Measurements from ENCODE around the gene SORBS1.

SORBS1 gene

DNA sequence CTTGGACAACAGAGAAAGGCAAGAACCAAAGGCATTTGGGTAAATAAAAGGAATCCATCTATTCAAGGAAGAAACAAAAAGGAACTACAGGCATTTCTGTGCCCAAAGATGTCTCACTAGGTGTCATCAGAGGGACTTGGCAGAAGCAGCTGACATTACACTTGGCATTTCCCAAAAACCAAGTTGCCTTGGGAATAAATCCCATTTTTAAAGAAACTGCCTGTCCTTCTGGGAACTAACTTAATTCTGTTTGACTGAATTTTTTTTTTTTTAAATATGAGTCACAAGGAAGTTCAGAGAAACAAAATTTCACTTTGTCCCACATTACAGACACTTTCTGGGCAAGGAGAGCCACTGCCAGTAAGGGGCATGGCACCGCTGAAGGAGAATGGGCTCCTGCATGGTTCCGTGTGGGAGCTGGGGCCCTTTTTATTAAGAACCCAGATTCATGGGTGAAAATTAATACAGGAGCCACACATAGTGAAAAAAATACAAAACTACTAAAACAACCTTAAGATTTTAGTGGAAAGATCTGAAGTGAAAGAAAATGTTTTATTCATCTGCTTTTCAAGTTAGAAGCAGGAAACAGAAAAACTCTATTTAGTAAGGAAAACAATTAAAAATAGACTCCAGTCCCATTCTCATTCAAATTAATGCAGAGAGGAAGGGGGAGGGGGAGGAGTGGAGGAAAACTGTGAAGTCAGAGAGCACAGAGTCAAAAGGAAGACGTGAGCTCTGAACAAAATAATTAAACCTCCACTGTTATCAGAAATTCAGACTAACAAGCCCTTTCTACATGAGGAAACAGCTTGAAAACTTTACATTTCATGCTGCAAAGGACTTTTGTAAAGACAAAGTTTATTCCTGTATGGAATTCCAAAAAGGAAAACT, 151.9 kb downstream of the SORBS1 start:
- DNase-seq (ENCODE audit: low spot score): no peak

DNA sequence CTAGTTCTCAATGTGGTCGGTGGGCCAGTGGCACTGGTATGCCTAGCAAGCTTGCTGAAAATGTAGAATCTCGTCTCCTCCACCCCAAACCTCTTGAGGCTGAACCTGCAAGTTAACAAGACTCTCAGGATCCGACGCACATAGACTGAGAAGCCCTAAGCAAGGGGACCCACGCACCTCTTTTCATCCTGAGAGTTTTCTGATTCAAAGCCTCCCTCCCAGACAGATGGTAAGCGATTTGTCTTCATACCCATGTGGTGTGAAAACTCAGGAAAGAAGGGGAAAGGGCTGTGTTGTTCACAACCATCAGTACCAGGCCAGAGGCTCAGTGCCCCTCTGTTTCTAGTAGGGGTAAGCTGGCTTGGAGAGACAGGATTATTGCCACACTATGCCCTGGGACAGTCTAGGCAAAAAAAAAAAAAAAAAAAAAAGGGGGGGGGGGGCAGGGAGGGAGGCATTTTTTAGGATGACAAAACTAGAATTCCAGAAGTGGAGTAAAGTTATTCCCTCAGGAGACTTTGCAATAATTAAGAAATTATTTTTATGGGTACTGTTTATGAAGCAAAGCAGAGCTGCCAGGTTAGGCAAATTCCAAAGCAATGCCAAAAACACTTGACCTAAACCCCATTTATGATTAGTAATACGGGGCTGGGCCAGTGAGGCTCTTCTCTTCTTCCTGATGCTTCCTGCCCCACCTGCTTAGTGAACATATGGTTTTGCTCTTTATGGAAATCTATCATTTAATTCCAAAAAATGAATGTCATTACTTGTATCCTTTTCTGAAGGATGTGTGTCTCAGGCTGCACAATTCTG, 152.8 kb downstream of the SORBS1 start:
- no peak for DNase-seq (ENCODE audit: low spot score)

DNA sequence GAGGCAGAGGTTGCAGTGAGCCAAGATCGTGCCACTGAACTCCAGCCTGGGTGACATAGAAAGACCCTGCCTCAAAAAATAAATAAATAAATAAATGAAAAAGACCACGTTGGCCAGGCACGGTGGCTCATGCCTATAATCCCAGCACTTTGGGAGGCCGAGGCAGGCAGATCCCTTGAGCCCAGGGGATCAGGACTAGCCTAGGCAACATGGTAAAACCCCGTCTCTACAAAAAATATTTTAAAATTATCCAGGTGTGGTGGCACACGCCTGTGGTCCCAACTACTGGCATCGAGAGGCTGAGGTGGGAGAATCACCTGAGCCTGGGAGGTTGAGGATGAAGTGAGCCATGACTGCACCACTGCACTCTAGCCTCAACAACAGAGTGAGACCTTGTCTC, 153.6 kb downstream of the SORBS1 start:
- DNase-seq (ENCODE audit: low spot score): no peak

DNA sequence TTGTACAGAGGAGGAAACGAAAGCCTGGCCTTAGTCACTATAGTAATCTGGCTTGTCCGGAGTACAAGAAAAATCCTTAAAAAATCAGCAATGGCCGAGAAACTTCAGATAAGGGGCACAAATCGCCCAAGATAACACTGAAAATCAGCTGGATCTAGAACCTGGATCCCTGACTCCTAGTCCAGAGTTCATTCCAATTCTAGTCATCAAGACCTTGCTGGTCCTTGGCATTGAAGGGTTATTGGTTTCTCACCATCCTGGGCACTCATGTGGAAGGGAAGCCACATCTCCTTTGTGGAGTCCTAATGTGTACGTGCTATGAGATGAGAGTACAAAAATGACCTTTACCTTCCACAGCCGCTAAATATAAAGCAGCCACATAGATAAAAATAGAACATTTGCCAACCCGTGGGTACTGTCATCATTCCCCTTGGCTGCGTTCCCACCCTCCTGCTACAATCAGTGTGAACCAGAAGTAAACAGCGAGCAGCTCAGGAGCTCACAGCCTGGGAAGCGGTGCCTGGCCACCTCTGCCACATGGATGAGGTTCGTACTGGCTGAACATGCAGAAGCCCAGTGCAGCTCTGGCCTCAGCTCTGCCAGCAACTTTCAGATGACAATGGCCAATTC, 154.4 kb downstream of the SORBS1 start:
- DNase-seq (ENCODE audit: low spot score): no peak

DNA sequence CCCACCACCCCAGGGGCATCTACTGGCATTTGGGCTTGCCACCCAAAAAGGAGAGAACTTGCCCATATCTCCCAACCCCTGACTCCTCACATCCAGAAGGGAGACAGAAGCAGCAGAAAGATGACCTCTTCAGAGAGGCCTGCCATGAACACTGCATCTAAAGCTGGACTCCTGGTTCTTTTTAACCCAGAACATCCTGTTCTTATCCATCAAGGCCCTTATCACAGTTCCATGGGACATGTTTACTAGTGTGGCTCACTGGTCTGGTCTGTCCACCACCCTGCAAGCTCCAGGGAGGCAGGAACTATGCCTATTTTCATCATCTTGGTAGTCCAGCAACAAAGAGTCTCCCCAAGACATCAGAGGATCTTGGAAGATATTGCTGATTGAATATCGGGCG, 155.5 kb downstream of the SORBS1 start:
- DNase-seq (ENCODE audit: low spot score): no peak

DNA sequence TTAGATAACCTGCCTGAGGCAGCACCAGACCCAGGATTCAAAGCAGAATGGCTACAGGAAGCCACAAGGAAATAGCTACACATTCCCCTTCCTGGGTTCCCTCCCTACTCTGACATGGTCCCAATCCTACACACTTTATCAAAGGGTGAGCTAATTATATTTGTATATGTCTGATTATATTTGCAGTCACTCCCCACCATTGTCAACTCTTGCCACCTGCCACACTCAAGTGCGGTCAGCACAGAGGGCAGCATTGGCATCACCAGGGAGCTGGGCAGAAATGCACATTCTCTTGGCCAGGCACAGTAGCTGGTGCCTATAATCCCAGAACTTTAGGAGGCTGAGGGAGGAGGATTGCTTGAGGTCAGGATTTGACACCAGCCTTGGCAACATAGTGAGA, 156.3 kb downstream of the SORBS1 start:
- no peak for DNase-seq (ENCODE audit: low spot score)

DNA sequence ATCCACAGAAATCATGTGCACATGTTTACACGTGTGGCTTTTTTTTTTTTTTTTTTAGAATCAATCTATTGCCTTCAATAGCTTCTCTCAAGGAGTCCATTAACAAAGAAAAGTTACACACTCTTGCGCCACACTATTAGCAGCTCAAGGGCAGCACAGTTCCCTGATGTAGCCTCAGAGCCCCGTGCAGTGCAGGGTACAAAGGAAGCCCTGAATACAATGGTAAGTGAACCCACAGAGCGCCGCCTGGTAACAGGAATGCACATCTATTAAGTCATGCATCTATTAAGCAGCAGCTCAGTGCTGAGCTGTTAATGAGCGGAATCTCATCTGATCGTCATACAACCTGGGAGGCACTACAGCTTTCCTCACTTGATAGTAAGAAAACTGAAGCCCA, 156.7 kb downstream of the SORBS1 start:
- no peak for DNase-seq (ENCODE audit: low spot score)

DNA sequence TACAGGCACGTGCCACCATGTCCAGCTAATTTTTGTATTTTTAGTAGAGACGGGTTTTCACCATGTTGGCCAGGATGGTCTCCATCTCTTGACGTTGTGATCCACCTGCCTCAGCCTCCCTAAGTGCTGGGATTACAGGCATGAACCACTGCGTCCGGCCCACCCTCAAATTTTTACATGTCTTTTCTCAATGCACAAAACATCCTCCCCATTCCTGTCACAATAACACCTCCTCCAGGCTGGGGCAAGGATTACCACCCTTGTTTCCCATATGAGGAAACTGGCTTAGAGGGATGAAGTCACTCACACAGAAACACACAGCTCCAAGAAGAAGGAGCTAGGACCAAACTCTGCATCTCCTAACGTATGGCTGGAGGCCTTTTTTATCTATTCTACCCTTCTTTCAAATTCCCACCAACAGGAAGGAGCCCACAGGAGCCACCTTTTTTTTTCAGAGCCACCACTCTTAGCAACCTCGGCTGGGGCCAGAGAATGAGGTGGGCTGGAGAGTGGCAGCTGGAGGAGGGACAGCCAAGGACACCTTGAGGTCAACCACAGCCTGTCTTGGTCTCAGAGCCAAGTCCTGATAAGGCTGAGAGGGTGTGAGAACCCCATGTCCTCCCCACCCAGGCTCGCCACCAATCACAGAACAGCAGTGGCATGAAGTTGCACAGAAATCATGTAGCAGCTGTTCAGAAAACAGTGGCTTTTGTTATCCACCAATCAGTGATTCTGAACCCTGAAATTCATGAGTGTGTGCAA, 157.3 kb downstream of the SORBS1 start:
- DNase-seq (ENCODE audit: low spot score): no peak

DNA sequence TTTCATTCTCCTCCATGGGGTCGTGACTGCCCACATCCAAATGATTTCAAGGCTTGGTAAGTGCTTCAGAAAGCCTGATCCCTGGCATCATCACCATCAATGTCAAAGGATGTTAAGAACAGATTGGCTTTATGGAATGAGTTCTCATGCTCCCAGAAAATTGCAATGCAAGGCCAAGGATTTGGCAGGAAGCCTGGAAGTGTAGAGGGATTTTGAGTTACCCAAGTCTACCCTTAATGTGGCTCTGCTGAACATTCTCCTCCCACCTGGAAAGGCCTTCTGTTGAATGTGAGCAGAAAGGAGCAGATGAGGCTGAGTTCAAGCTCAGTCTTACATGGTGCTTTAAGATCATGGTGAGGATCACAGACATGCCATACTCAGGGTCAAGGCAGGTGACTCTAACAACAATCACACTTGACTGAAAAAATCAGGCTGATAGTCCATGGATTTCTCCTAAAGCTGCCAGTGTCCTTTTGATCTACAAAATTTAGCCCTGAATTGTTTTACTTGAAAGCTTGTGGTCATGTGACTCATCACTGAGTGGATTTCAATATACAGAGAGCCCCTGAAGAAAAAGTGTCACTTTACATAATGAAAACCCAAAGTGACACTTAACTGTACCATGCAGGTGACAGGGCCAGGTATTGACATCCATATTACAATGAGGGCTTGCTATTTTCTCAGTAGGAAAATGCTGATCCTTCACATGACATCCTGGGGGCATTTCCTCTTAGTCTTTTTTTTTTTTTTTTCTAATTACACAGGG, 159.3 kb downstream of the SORBS1 start:
- DNase-seq (ENCODE audit: low spot score): no peak

DNA sequence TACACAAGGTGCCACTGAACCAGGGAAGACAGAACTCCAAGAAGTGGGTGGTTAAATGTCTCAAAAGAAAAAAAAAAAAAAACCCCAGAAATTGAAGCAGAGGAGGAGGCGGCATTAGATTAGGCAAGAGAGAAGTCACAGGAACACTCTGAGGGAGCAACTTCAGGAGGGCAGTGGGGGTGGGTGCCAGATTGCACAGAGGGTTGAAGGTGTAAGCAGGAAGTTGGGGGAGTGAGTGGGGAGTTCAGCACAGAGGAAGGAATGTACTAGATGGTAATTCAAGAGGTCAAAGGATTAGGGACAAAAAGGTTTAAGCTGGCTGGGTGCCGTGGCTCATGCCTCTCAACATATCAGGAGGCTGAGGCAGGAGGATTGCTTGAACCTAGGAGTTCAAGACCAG, 160.4 kb downstream of the SORBS1 start:
- no peak for DNase-seq (ENCODE audit: low spot score)

DNA sequence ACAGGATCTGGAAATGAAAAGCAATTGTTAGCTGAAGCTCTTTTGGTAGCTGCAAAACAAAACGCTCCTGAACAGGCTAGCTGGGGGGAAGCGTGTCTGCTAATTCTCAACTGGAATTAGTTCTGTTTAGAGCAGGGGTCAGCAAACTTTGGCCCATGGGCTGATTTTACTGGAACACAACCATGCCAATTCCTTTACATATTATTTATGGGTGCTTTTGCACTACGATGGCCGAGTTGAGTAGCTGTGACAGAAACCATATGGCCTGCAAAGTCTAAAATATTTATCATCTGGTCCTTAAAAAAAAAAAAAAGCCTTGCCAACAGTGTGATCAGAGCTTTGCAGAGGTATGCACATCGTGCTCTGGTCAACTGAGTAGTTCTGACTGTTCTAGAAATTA, 162.0 kb downstream of the SORBS1 start:
- no peak for DNase-seq (ENCODE audit: low spot score)

DNA sequence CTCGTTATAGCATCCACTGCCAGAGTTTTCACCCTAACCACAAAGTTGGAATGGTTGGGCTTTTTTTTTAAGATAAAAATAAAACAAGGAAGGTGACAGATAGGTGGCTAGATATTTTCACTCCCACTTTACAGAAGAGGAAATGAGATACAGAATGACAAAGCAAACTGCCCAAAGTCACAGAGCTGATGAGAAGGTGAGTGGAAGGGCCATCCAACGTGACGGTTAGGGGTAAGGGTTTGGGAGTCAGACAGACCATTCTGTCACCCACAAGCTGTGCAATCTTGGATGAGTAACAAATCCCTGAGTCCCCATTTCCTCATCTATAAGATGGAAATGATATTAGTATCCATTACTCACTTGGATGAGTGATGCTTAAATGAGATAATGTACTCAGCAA, 163.4 kb downstream of the SORBS1 start:
- DNase-seq (ENCODE audit: low spot score): no peak

DNA sequence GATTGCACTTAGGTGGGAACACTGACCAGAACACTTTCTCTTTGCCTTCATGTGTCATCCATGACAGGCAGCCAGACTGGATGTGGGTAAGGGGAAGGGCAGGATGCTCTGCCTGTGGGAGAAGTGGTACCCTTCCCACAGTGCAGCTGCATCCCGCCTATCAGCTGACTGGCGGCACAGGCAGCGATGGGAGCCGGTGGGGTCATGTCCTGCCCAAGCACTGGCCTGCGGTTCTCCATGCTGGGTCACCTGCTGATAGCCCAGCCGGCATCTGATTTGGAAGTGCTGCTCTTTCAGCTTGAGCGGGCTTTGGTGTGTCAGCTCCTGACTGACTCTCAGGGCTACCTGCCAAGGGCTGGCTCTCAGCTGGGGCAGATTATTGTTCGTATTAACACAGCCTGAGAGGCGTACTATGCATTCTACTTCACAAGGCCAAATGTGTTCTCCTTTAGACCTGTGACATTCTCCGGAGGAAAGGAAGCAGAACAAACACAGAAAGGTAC, 165.2 kb downstream of the SORBS1 start:
- no peak for DNase-seq (ENCODE audit: low spot score)

DNA sequence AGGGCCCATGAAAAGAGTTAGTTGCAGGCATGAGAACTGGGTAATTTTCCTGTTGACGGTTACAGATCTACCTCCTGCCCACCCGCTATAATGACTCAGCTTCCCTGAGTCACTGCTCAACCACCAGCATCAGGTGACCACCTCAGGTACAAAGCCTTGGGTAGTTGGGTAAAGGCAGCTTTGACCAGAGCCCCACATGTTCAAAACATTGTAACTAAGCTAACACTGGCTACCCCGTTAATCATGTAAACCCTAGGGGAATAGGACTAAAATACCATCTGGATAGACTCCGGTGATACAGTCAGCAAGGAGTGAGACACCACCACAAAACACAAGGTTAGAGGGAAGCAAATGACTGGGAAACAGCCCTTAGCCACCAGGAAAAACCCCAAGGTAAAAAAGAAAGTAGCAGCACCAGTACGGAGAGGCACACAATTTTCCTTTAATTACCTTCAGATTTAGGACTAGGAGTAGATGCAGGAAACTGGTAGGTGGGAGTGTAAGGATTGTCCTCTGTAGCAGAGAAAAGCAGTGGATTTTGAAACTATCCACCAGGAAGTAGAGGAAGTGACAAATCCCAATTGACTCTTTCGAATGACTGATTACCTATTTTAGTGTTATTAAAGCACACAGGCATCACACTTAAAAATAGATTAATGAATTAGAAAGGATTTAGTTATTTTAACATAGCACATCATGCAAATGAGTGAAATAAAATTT, 166.8 kb downstream of the SORBS1 start:
- no peak for DNase-seq (ENCODE audit: low spot score)

DNA sequence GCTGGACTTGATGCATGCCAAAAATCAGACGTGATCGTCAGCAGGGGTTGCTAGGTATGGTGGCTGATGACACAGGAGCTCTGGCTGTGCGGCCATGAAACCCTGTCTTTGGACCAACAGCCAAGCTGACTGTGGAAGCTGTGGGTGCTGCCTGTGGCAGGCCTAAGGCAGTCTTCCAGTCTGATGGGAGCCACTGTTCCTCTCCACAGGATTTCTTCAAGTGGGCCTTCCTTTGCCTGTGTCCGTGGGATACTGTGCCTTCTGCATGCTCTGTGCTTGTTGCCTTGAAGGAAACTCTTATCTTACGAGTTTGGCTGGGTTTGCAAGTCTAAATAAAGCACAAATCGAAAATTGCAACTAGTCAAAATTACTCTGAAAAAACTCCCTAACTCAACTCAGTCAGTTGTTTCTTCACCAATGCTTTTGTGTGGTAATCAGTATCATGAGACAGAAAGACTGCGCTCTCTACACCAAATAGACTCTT, 168.4 kb downstream of the SORBS1 start:
- DNase-seq (ENCODE audit: low spot score): no peak

DNA sequence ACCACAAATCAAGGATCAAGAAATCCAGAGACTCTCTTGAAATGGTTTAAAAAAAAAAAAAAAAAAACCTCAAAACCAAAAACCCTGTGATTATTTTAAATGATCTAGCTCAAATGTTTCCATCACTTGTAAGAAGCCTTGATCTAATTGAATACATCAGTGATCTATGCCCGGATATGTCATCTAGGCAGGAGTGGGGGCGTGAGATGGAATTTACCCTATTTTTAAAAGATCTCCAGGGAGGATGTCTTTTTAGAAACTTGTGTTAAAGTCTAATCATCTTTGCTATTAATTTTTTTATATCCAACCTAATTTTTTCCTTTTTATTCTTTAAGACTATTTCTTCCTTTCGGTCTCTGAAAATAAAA, 169.0 kb downstream of the SORBS1 start:
- DNase-seq (ENCODE audit: low spot score): no peak

DNA sequence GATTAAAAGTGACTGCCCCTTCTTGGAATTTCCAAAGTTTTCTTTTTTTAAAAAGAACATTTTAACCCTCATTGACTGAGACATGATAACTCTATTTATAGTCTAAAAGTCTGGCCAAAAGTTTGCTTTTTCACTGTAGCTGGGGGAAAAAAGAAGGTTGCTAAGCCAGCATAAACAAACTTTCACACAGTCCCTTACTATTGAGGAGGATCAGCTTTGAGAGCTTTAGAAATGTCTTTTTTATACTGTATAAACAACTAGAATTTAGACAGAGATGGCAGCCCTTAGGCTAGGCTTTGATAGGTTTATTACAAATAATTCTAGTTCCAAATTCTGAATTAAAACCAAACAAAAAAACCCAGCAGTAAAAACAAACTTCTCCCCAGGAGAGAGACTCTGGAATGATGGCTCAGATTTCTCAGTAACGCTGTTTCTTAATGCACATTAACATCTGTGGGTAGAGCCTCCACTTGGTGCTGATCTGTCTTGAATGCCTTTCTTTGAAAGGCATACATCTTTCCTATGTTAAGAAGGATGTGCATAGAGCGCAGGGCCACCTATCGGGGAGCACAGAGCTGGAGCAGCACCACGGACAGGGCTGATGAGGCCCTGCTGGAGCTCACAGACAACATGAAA, 169.5 kb downstream of the SORBS1 start:
- peak; percentile 67 for DNase-seq (ENCODE audit: low spot score)

DNA sequence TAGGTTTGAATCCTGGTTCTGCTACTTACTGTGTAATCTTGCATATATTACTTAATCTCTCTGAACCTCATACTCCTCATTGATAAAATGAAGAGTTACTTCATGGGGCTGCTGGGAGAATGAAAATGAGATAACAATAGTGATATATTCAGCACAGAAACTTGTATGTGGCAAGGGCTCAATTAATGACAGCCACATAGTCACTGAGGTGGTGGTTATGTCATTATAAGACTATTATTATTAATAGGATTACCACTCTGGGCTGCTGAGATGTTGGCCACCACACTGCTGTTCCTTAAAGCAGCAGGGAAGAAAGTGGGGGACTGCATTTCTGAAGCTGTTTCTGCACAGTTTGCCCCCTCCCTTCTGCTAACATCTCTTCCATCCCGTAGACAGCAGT, 170.0 kb downstream of the SORBS1 start:
- DNase-seq (ENCODE audit: low spot score): no peak

DNA sequence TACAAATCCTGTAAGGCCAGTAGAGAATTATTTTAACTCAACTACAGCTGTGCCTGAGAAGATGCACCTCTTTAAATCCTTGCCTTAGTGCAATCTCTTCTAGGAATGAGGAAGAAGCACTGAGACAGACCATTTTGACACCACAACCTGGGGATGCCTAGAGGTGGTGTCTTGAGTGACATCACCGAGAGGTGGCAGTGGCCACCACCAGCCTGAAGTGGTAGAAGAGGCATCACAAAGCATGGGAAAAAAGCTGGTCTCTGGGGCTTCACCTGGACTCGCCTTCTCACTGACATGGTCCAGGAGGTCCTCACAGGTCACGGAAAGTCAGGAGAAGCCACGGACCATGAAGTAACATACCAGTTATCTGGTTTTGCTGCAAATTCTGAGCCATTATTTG, 171.2 kb downstream of the SORBS1 start:
- no peak for DNase-seq (ENCODE audit: low spot score)

DNA sequence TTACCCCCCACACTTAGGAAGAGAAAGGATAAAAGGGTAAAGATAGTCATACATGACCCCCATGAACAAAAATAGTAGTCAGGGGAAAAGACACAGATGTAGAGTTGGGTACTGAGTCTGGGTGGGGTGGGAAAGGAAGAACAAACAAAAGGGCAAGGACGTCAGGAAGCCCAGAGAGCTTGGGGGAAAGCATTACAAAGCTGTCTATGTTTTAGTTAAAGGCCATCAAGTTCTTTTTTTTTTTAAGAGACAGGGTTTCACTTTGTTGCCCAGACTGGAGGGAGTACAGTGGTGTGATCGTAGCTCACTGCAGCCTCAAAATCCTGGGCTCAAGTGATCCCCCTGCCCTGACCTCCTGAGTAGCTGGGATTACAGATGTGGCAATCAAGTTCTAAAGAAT, 172.0 kb downstream of the SORBS1 start:
- no peak for DNase-seq (ENCODE audit: low spot score)
